ENCODE measurements around the gene TSPYL6. TPM values are rescaled to one million over a fixed set of nuclear protein-coding genes. Genes with fewer than 3 reads are reported as not detected.

Gene TSPYL6
- total RNA-seq, 1 donor from 2014 or later = 0.08 TPM

- TF ChIP-seq CTCF (IDR thresholded peaks at IDR 0.05; ENCODE audit: borderline replicate concordance) = no peak
- H3K27me3 ChIP-seq (ENCODE audit: low read depth) = no peaks in the 10 kb centered on the region
- no peak overlapping the region for H3K4me3 ChIP-seq
- no peaks in the 10 kb centered on the region for H3K9me3 ChIP-seq (replicated peaks)
- no peak overlapping the region for H3K27ac ChIP-seq (replicated peaks)
- DNase-seq = no peak
- H3K36me3 ChIP-seq = no peaks in the 10 kb centered on the region
- H3K4me1 ChIP-seq = no peaks in the 10 kb centered on the region
- intact Hi-C loops (cut with micrococcal nuclease) = no loop called here
Observed at GRCh38 chr2:54261537-54261936, 5.5 kb upstream of the TSPYL6 start.

GRCh38 chr2:54260241-54260595, 4.2 kb upstream of the TSPYL6 start:
- DNase-seq = no peak
- Histone ChIP-seq H3K4me3 (no peak overlapping the region), H3K27ac (replicated peaks) (no peak overlapping the region), H3K36me3 (no peaks in the 10 kb centered on the region), H3K4me1 (no peaks in the 10 kb centered on the region), H3K27me3 (ENCODE audit: low read depth) (no peaks in the 10 kb centered on the region), H3K9me3 (replicated peaks) (no peaks in the 10 kb centered on the region)
- TF ChIP-seq CTCF (IDR thresholded peaks at IDR 0.05; ENCODE audit: borderline replicate concordance) = no peak
- intact Hi-C loops (cut with micrococcal nuclease) = no loop called here

GRCh38 chr2:54259413-54260240, 3.6 kb upstream of the TSPYL6 start:
- TF ChIP-seq CTCF (IDR thresholded peaks at IDR 0.05; ENCODE audit: borderline replicate concordance) = no peak
- Histone ChIP-seq H3K27me3 (ENCODE audit: low read depth) (no peaks in the 10 kb centered on the region), H3K4me1 (no peaks in the 10 kb centered on the region), H3K4me3 (no peak overlapping the region), H3K36me3 (no peaks in the 10 kb centered on the region), H3K27ac (replicated peaks) (no peak overlapping the region), H3K9me3 (replicated peaks) (no peaks in the 10 kb centered on the region)
- DNase-seq = no peak
- intact Hi-C loops (cut with micrococcal nuclease) = no loop called here

GRCh38 chr2:54258166-54258565, 2.1 kb upstream of the TSPYL6 start:
- Histone ChIP-seq H3K27ac (replicated peaks) (no peak overlapping the region), H3K4me3 (no peak overlapping the region), H3K36me3 (no peaks in the 10 kb centered on the region), H3K9me3 (replicated peaks) (no peaks in the 10 kb centered on the region), H3K4me1 (no peaks in the 10 kb centered on the region), H3K27me3 (ENCODE audit: low read depth) (no peaks in the 10 kb centered on the region)
- DNase-seq = no peak
- TF ChIP-seq CTCF (IDR thresholded peaks at IDR 0.05; ENCODE audit: borderline replicate concordance) = no peak
- intact Hi-C loops (cut with micrococcal nuclease) = no loop called here

GRCh38 chr2:54255230-54256090, 569 bp downstream of the TSPYL6 start:
- no peak overlapping the region for H3K4me3 ChIP-seq
- no peaks in the 10 kb centered on the region for H3K36me3 ChIP-seq
- TF ChIP-seq CTCF (IDR thresholded peaks at IDR 0.05; ENCODE audit: borderline replicate concordance) = no peak
- H3K27ac ChIP-seq (replicated peaks) = no peak overlapping the region
- intact Hi-C loops (cut with micrococcal nuclease) = no loop called here
- H3K4me1 ChIP-seq = no peaks in the 10 kb centered on the region
- DNase-seq = no peak
- no peaks in the 10 kb centered on the region for H3K27me3 ChIP-seq (ENCODE audit: low read depth)
- H3K9me3 ChIP-seq (replicated peaks) = no peaks in the 10 kb centered on the region

Data from left ventricle myocardium inferior (tissue), 1 donor.